ENCODE measurements around the gene BSN.

The BSN gene

DNA sequence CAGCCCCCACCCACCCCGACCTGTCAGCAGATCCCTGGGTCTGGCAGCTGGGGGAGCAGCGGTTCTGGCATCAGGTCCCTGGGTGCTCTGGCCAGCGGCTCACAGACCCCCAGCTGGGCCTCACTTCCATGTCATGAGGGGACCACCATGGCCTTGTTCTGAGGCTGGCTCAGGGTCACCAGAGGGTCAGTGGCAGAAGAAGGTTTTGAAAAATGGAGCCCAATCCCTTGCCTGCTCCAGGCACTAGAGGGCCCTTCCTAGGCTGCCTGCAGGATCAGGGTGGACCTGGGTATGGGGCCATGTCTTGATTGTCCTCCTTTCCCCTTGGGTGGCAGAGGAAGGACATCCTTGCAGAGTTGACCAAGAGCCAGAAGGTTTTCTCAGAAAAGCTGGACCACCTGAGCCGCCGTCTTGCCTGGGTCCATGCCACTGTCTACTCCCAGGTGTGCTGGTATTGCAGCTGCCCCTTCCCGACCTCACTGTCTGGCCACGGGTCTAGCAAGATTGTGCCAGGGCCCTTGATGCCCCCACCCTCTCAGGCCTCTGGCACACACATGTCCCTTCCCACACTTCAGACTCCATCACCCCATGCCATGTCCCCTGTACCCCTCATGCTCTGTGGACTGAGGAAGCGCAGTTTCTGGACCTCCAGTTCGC lies 152.3 kb downstream of the BSN start:
- no peak overlapping the region for H3K9ac ChIP-seq (ENCODE audit: low read length)
- no peak overlapping the region for H2AFZ ChIP-seq (ENCODE audit: low read depth, low read length, severe bottlenecking)
- no peaks in the 10 kb centered on the region for H4K20me1 ChIP-seq (ENCODE audit: low read depth, low read length)
- H3K9me2 ChIP-seq (replicated peaks; ENCODE audit: insufficient read depth, low read length), result no peaks in the 10 kb centered on the region
- H3K27me3 ChIP-seq (ENCODE audit: low read length), result no peaks in the 10 kb centered on the region
- no peaks in the 10 kb centered on the region for H3K36me3 ChIP-seq (ENCODE audit: low read length)
- H3K79me2 ChIP-seq (ENCODE audit: insufficient read depth, low read length), result no peaks in the 10 kb centered on the region
- no peaks in the 10 kb centered on the region for H3K9me3 ChIP-seq (ENCODE audit: insufficient read depth, low read length)
- H3K4me2 ChIP-seq (ENCODE audit: low read depth, low read length, poor library complexity, severe bottlenecking), result no peak overlapping the region
- H3K27ac ChIP-seq (ENCODE audit: low read depth, low read length), result no peak overlapping the region
- no peak overlapping the region for H3K4me3 ChIP-seq (ENCODE audit: insufficient read depth, low read length, poor library complexity, severe bottlenecking)
- TF ChIP-seq, protein P1, sequence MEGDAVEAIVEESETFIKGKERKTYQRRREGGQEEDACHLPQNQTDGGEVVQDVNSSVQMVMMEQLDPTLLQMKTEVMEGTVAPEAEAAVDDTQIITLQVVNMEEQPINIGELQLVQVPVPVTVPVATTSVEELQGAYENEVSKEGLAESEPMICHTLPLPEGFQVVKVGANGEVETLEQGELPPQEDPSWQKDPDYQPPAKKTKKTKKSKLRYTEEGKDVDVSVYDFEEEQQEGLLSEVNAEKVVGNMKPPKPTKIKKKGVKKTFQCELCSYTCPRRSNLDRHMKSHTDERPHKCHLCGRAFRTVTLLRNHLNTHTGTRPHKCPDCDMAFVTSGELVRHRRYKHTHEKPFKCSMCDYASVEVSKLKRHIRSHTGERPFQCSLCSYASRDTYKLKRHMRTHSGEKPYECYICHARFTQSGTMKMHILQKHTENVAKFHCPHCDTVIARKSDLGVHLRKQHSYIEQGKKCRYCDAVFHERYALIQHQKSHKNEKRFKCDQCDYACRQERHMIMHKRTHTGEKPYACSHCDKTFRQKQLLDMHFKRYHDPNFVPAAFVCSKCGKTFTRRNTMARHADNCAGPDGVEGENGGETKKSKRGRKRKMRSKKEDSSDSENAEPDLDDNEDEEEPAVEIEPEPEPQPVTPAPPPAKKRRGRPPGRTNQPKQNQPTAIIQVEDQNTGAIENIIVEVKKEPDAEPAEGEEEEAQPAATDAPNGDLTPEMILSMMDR (IDR thresholded peaks at IDR 0.05; ENCODE audit: insufficient read depth, low read length, poor library complexity, severe bottlenecking), result no peak
- no peak for TF ChIP-seq EZH2phosphoT487 (conservative IDR thresholded peaks at IDR 0.05; ENCODE audit: low read length)
- no peaks in the 10 kb centered on the region for H3F3A ChIP-seq (ENCODE audit: insufficient read depth)

DNA sequence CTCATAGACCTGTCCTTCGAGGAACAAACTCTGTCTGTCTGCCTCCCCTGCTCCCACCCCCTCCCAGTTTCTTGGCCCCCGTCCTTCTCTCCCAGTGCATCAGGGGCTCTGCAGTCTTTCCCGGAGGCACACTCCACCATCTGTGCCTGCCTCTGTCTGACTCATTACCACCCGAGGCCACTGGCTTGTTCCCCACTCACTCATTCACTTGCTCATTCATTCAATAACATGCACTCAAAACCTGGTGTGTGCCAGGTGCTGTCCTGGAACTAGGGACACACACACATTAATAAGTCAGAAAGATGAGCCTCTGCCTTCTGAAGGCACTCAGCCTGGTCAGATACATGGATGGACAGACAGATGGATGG lies 152.8 kb downstream of the BSN start:
- no peaks in the 10 kb centered on the region for H3K9me2 ChIP-seq (replicated peaks; ENCODE audit: insufficient read depth, low read length)
- no peaks in the 10 kb centered on the region for H3K36me3 ChIP-seq (ENCODE audit: low read length)
- H3K4me2 ChIP-seq (ENCODE audit: low read depth, low read length, poor library complexity, severe bottlenecking), result no peak overlapping the region

DNA sequence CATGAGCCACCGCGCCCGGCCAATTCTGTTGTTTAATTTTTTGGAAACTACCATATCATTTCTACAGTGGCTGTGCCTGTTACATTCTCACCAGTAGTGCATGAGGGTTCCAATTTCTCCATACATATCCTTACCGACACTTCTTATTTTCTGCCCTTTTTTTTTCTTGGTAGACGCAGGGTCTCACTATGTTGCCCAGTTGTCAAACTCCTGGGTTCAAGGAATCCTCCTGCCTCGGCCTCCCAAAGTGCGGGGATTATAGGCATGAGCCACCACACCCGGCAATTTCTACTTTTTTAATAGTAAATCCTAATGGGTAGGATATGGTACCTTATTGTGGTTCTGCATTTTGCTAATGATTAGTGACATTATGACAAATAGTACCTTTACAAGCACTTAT lies 155.6 kb downstream of the BSN start:
- Histone ChIP-seq H3K27ac (ENCODE audit: low read depth, low read length) (no peak overlapping the region), H4K20me1 (ENCODE audit: low read depth, low read length) (no peaks in the 10 kb centered on the region), H2AFZ (ENCODE audit: low read depth, low read length, severe bottlenecking) (no peak overlapping the region), H3K9ac (ENCODE audit: low read length) (no peak overlapping the region), H3F3A (ENCODE audit: insufficient read depth) (no peaks in the 10 kb centered on the region), H3K9me3 (ENCODE audit: insufficient read depth, low read length) (no peaks in the 10 kb centered on the region), H3K27me3 (ENCODE audit: low read length) (no peaks in the 10 kb centered on the region), H3K79me2 (ENCODE audit: insufficient read depth, low read length) (no peaks in the 10 kb centered on the region), H3K36me3 (ENCODE audit: low read length) (no peaks in the 10 kb centered on the region), H3K4me3 (ENCODE audit: insufficient read depth, low read length, poor library complexity, severe bottlenecking) (no peak overlapping the region), H3K4me2 (ENCODE audit: low read depth, low read length, poor library complexity, severe bottlenecking) (no peak overlapping the region), H3K9me2 (replicated peaks; ENCODE audit: insufficient read depth, low read length) (no peaks in the 10 kb centered on the region)
- TF ChIP-seq, protein P1 (IDR thresholded peaks at IDR 0.05; ENCODE audit: insufficient read depth, low read length, poor library complexity, severe bottlenecking), result no peak
- no peak for TF ChIP-seq EZH2phosphoT487 (conservative IDR thresholded peaks at IDR 0.05; ENCODE audit: low read length)

More for the DNA sequence above, 152.8 kb downstream of the BSN start:
- Histone ChIP-seq H3K4me3 (ENCODE audit: insufficient read depth, low read length, poor library complexity, severe bottlenecking) (no peak overlapping the region), H2AFZ (ENCODE audit: low read depth, low read length, severe bottlenecking) (no peak overlapping the region), H3K79me2 (ENCODE audit: insufficient read depth, low read length) (no peaks in the 10 kb centered on the region), H3K27me3 (ENCODE audit: low read length) (no peaks in the 10 kb centered on the region), H4K20me1 (ENCODE audit: low read depth, low read length) (no peaks in the 10 kb centered on the region), H3F3A (ENCODE audit: insufficient read depth) (no peaks in the 10 kb centered on the region), H3K9me3 (ENCODE audit: insufficient read depth, low read length) (no peaks in the 10 kb centered on the region), H3K27ac (ENCODE audit: low read depth, low read length) (no peak overlapping the region), H3K9ac (ENCODE audit: low read length) (no peak overlapping the region)
- no peak for TF ChIP-seq EZH2phosphoT487 (conservative IDR thresholded peaks at IDR 0.05; ENCODE audit: low read length)
- TF ChIP-seq, protein P1 (IDR thresholded peaks at IDR 0.05; ENCODE audit: insufficient read depth, low read length, poor library complexity, severe bottlenecking), result no peak

Measured in SU-DHL-6 (cell line).